SKM-1 (cell line): ENCODE data around the gene FBXW8.
"Not testable (repeated sequence)": the region's sequence is repeated elsewhere in the genome, so short reads cannot be mapped to it uniquely, and the experiment has no call there.

ENCODE experiments used
- DNase-seq: peaks from one replicate; lab custom pipeline; 2025; ENCODE audit not compliant: unreplicated experiment; lab: John Stamatoyannopoulos, UW

Gene FBXW8

GRCh38 chr12:117052386-117053049 lies 141.8 kb downstream of the FBXW8 start:
- DNase-seq: no peak

- DNase-seq: no peak
Measured at GRCh38 chr12:117053050-117053400, 142.3 kb downstream of the FBXW8 start.

GRCh38 chr12:117053597-117054201 lies 142.9 kb downstream of the FBXW8 start:
- DNase-seq: no peak

GRCh38 chr12:117054279-117054678 lies 143.5 kb downstream of the FBXW8 start:
- DNase-seq: no peak

GRCh38 chr12:117057626-117058025 lies 146.9 kb downstream of the FBXW8 start:
- DNase-seq: not testable (repeated sequence)

GRCh38 chr12:117058442-117059072 lies 147.8 kb downstream of the FBXW8 start:
- no peak for DNase-seq

GRCh38 chr12:117059156-117059555 lies 148.4 kb downstream of the FBXW8 start:
- DNase-seq: no peak

GRCh38 chr12:117060246-117060928 lies 149.6 kb downstream of the FBXW8 start:
- no peak for DNase-seq

GRCh38 chr12:117060929-117061305 lies 150.2 kb downstream of the FBXW8 start:
- no peak for DNase-seq

GRCh38 chr12:117061555-117062079 lies 150.9 kb downstream of the FBXW8 start:
- DNase-seq: no peak

GRCh38 chr12:117063162-117063911 lies 152.6 kb downstream of the FBXW8 start:
- peak; percentile 79 for DNase-seq

- no peak for DNase-seq
Measured at GRCh38 chr12:117064049-117064448, 153.3 kb downstream of the FBXW8 start.

- DNase-seq: no peak
Measured at GRCh38 chr12:117064596-117064995, 153.8 kb downstream of the FBXW8 start.

- no peak for DNase-seq
Measured at GRCh38 chr12:117067016-117067415, 156.3 kb downstream of the FBXW8 start.

- DNase-seq: no peak
Measured at GRCh38 chr12:117067638-117068037, 156.9 kb downstream of the FBXW8 start.

GRCh38 chr12:117068492-117068891 lies 157.7 kb downstream of the FBXW8 start:
- no peak for DNase-seq

- no peak for DNase-seq
Measured at GRCh38 chr12:117069101-117069797, 158.5 kb downstream of the FBXW8 start.

GRCh38 chr12:117069926-117070900 lies 159.5 kb downstream of the FBXW8 start:
- peak; percentile 77 for DNase-seq

GRCh38 chr12:117071009-117071408 lies 160.3 kb downstream of the FBXW8 start:
- DNase-seq: no peak
